ENCODE results near the gene RPL10A. TPM values are rescaled to one million over a fixed set of nuclear protein-coding genes. Genes with fewer than 3 reads are reported as not detected.

The RPL10A gene
- total RNA-seq, 6 donors from 2014 or later, result 474 to 1,092 (median 918) TPM

DNA sequence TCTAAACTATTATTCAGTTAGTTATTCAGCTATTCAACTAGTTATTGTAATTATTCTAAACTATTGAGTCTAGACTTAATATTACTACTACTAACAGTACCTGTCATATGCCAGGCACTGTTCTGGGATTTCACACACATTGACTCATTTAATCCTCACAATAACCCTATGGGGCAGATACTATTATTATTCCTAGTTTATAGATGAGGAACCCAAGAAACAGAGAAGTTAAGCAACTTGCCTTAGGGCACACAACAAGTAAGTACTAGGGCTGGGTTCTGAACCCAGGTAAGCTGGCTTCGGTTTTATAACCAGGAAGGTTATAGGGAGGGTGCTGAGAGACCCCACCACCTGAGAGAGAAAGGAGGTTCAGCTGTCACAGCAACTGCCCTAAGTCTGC is 20.9 kb downstream of the RPL10A start:
- 100% methylated on average over 1 of the region's 1 CpG for WGBS, 2 donors
- H3K27me3 ChIP-seq, result no peaks in the 10 kb centered on the region
- H3K4me1 ChIP-seq, result peaks cover 61 to 80% (median 71%) of the 10 kb centered on the region in 4 donors
- H3K27ac ChIP-seq, result peak overlapping the region; percentile 53 to 73 (median 68)
- H3K9me3 ChIP-seq, result no peaks in the 10 kb centered on the region
- H3K36me3 ChIP-seq, result peaks cover 0 to 7% (median 0%) of the 10 kb centered on the region in 4 donors
- no peak overlapping the region for H3K4me3 ChIP-seq
- TF ChIP-seq EP300 (IDR thresholded peaks at IDR 0.05) (no peak), POLR2AphosphoS5 (IDR thresholded peaks at IDR 0.05) (no peak), POLR2A (IDR thresholded peaks at IDR 0.05) (no peak), CTCF (IDR thresholded peaks at IDR 0.05) (no peak)
- DNase-seq (no peak), ATAC-seq (ENCODE audit: low FRiP score in 2 of 2) (no peak)

- ATAC-seq (ENCODE audit: low FRiP score in 2 of 2), result peak in 1 of 2 donors; percentile 67
Observed at GRCh38 chr6:35489995-35490791, 22.0 kb downstream of the RPL10A start.

GRCh38 chr6:35490821-35491557 is 22.8 kb downstream of the RPL10A start:
- Histone ChIP-seq H3K4me3 (no peak overlapping the region), H3K36me3 (no peaks in the 10 kb centered on the region), H3K27ac (peak overlapping the region in 3 of 4 donors; percentile 65 to 73 (median 71)), H3K4me1 (peaks cover 66 to 82% (median 76%) of the 10 kb centered on the region in 4 donors), H3K9me3 (no peaks in the 10 kb centered on the region), H3K27me3 (no peaks in the 10 kb centered on the region)
- no peak for ATAC-seq (ENCODE audit: low FRiP score in 2 of 2)
- no peak for DNase-seq
- TF ChIP-seq EP300 (IDR thresholded peaks at IDR 0.05) (no peak), POLR2AphosphoS5 (IDR thresholded peaks at IDR 0.05) (no peak), POLR2A (IDR thresholded peaks at IDR 0.05) (no peak), CTCF (IDR thresholded peaks at IDR 0.05) (no peak)
- 59 to 68% methylated on average over 8 of the region's 8 CpGs for whole genome bisulfite sequencing, 2 donors

More at GRCh38 chr6:35489995-35490791, 22.0 kb downstream of the RPL10A start:
- Histone ChIP-seq H3K4me1 (peaks cover 66 to 84% (median 78%) of the 10 kb centered on the region in 4 donors), H3K36me3 (no peaks in the 10 kb centered on the region), H3K4me3 (peak overlapping the region in 1 of 4 donors; percentile 6), H3K9me3 (no peaks in the 10 kb centered on the region), H3K27me3 (no peaks in the 10 kb centered on the region), H3K27ac (peak overlapping the region; percentile 53 to 73 (median 68))
- TF ChIP-seq EP300 (IDR thresholded peaks at IDR 0.05) (no peak), CTCF (IDR thresholded peaks at IDR 0.05) (no peak), POLR2A (IDR thresholded peaks at IDR 0.05) (no peak), POLR2AphosphoS5 (IDR thresholded peaks at IDR 0.05) (no peak)
- WGBS, 2 donors, result 47 to 64% methylated on average over 13 to 24 of the region's 28 CpGs
- DNase-seq, result peak; percentile 50 to 94

DNA sequence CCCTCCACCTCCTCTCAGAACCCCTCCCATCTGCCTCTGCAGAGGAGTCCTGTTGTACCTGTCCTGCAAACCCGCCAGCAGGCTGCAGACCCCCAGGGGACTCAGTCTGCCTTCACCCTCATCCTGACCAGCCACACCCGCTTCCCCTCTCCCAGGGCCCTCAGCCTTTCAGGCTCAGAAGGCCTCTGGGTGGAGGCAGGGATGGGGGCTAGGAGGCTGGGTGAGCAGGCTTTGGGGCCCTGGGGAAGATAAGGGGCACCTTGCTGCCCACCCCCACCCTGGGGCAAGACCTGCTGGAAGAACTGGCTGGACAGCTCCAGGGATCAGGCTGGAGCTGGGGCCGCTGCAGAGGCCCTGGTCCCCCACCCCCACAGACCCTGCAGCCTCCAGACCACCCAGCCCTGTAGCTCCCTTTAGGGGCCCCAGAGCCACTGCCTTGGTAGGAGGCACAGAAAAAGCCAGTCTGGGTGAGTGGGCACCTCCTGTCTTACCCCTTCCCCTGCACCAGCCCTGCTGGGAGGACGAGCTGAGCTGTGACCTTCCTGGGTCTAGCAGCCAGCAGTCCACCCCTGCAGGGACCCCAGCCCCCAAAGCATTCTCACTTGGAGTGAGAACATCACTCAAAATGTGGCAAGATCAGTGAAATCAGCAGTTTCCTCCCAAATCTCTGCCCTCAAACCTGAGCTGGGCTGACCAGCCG is 23.5 kb downstream of the RPL10A start:
- Histone ChIP-seq H3K4me1 (peaks cover 63 to 82% (median 70%) of the 10 kb centered on the region in 4 donors), H3K9me3 (no peaks in the 10 kb centered on the region), H3K4me3 (no peak overlapping the region), H3K27me3 (peaks cover 0 to 6% (median 0%) of the 10 kb centered on the region in 4 donors), H3K27ac (peak overlapping the region in 3 of 4 donors; percentile 24 to 73 (median 71)), H3K36me3 (no peaks in the 10 kb centered on the region)
- ATAC-seq (ENCODE audit: low FRiP score in 2 of 2) (no peak), DNase-seq (no peak)
- no peak for TF ChIP-seq EP300 (IDR thresholded peaks at IDR 0.05)
- no peak for TF ChIP-seq POLR2A (IDR thresholded peaks at IDR 0.05)
- TF ChIP-seq CTCF (IDR thresholded peaks at IDR 0.05), result no peak
- TF ChIP-seq POLR2AphosphoS5 (IDR thresholded peaks at IDR 0.05), result no peak
- WGBS, 2 donors, result 57 to 63% methylated on average over 4 of the region's 5 CpGs

All from upper lobe of left lung (tissue), 6 donors.